GM19043 (cell line): ENCODE results near the gene PDE8A.
"Not testable (repeated sequence)": the region's sequence is repeated elsewhere in the genome, so short reads cannot be mapped to it uniquely, and the experiment has no call there.

Experiments
- ATAC-seq: cut with Tn5 transposase; IDR thresholded peaks from one replicate; pipeline ENCODE4 v1.9.1; 2021; ENCODE audit warnings: low read depth; ENCODE audit not compliant: unreplicated experiment

PDE8A gene

DNA sequence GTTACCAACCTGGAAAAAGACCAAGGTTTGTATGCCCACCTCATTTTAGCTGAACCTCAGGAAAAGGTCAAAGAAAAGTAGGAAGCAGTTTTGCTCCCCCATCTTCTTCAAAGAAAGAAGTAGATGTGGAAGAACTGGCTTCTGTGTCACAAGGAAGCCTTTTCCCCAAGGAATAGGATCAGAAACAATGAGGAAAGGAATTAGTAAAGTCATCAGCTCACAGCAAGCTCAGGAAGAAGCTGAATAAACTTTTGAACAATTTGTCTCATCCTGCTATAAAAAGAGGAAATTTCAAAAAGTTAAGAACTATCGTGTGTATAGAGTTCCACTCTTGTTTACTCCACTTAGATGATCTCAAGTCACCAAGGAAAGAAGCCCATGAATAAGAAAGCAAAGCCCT is 174.2 kb downstream of the PDE8A start:
- no peak for ATAC-seq

DNA sequence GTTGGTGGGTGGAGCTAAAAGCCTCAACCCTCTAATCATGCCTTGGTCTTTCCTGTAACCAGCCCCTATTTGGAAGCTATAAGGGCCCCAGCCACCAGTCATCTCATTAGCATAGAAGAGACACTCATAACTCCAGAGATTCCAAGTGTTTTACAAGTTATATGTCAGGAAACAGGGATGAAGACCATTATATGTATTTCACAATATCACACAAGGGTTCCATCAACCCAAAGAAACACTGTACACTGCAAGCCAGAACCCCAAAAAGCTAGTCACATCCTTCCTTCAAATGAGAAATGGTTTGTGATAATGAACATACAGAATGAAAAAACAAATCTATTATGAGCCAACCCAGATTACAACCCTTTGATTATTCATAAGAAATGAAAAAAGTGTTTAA is 175.7 kb downstream of the PDE8A start:
- no peak for ATAC-seq

DNA sequence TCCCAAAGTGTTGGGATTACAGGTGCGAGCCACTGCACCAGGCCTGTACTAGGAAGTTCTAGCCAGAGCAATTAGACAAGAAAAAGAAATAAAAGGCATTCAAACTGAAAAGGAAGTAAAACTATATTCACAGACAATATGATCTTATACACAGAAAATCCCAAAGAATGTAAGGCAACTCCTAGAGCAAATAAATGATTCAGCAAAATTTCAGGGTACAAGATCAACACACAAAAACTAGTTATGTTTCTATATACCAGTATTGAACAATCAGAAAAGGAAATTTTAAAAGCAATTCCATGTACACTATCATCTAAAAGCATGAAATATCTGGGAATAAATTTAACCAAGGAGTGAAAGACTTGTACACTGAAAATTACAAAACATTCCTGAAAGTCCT is 180.6 kb downstream of the PDE8A start:
- no peak for ATAC-seq

DNA sequence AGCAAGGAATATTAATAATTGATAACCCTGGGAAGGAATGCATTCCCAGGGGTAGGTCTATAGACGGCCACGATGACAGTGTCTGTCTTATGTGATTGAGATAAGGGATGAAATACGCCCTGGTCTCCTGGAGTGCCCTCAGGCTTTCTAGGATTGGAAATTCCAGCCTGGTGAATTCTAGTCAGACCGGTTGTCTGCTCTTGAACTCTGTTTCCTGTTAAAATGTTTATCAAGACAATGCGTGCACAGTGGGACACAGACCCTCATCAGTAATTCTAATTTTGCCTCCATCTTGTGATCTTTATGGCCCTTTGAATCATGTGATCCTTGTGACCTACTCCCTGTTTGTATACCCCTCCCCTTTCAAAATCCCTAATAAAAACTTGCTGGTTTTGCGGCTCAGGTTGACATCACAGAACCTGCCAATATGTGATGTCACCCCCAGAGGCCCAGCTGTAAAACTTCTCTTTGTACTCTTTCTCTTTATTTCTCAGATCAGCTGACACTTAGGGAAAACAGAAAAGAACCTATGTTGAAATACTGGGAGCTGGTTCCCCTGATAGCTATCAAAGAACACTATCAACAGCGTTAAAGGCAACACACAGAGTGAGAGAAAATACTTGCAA is 183.3 kb downstream of the PDE8A start:
- ATAC-seq, result no peak

DNA sequence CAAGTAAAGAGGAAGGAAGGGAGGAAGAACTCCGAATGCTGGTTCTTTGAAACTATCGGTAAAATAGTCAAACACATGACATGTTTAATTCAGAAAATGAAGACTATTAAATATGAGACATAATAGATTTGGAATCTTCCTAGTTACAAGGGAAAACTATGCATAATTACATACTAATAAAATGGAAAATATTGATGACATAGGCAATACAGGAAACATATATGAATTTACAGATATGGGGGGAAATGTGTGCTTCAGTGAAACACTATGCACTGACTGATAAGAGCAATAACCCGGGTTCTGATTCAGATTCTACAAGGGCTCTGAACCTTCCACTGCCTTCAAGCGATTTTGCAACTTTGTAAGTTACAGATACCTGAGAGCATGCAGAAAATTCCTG is 185.9 kb downstream of the PDE8A start:
- no peak for ATAC-seq

DNA sequence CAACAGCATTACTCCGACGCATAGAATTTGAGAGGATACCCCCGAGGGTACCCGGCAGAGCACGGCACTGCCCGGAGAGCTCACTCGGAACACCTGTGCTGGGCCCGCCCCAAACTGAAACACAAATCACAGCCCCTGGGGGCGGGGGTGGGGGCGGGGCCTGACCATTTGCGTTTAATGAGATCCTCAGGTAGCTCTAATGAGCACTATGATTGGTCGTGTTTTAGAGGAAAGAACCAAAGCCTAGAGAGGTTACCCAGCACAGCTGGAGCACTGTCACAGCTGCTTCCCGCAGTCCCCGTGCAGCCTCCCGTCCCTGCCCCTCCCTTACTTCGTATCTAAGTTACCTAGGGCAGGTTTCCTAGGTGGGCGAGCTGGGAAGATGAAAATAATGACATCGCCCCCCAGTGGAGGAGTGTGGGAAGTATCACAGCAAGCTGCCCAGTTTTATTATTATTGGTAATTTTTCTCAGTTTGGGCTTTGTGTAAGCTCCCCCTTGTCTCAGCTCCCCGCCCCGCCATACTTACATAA is 187.1 kb downstream of the PDE8A start:
- no peak for ATAC-seq

DNA sequence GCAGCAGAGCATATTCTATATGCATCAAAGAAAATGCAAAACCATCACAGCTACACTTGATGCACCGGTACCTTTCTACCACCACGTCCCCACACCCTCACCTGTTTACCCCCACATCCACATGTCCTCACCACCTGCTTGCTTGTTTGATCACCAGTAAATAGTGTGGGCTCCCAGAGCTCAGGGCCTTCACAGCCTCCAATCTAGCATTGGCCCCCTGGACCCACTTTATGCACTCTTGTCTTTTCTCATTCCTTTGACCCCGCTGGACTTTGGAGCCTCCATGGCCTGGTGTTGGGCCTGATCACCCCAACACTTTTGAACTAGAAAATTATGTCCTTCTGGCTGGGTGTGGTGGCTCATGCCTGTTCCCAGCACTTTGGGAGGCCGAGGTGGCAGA is 190.1 kb downstream of the PDE8A start:
- ATAC-seq, result no peak

DNA sequence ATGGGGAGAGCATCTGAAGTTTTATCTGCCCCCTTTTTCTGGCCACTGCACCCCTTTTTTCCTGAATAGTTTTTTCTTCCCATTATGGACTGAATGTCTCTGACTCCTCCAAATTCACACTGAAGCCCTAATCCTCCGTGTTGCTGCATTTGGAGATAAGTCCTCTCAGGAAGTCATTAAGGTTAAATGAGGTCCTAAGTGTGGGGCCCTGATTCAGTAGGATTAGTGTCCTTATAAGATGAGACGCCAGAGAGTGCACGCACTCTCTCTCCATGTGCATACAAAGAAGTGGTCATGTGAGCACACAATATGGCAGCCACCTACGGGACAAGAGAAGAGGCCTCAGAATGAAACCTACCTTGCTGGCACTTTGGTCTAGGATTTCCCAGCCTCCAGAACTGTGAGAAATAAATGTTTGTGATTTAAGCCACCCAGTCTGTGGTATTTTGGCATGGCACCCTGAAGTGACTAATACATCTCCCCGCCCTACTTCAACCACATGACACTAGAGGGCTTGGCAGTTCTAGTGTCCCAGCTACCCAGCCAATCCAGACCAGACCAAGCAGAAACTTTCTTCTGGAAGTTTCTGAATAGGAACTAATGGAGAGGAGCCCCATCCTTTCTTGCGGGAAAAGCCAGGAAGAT is 191.3 kb downstream of the PDE8A start:
- no peak for ATAC-seq

DNA sequence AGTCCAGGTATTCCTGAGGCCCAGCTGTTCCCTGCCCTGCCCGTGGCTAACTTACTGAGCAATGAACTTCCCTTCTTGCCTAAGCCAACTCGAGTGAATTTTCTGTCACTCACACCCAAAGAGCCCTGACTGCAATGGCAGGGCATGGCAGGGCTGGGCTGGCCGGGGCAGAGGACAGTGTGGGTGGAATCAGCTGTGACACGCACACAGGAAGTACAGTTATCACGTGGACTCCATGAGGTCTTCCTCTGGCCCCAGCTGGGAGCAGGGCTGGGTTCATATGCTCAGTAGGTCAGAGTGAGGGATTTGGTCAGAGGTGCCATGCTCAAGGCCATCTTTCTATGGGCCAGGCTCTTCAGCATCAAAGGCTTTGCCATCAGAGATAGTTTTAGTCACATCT is 192.0 kb downstream of the PDE8A start:
- ATAC-seq, result not testable (repeated sequence)

DNA sequence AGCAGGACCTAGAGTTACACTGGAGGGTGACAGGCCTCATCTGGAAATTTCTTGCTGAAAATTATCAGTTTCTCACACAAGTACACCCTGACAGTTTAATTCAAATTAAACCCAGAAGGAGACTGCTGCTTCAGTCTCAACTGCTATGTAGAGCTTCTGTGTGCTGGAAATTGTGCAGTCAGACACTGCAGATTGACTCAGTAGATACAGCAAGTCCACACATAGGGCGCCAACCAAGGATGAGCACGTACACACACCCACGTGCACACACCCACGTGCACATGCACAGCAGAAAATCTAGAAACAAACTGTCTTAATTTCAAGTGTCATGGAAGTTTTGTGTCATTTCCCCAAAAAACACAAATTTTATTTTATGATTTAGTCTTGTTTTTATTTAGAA is 192.9 kb downstream of the PDE8A start:
- ATAC-seq, result no peak

DNA sequence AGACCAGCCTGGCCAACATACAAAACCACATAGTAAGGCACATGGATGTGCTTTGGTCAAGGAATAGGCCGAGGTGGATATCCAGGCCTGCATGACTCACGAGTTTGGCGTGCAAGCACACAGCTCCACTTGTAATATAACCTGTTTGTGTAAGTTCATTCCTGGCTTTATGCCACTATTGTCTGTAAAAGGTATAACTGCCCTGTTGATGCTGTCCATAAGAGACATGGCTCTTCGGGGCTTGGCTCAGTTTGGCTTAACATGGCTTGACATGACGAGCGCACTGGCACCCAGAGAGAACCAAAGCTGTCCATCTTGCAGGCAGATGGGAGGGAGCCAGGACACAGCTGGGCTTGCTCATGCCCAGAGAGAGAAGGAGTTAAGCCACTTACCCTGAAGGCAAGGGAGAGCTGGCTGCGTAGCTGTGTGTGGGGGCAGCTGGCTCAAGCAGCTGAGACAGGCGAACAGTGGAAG is 195.4 kb downstream of the PDE8A start:
- not testable (repeated sequence) for ATAC-seq

DNA sequence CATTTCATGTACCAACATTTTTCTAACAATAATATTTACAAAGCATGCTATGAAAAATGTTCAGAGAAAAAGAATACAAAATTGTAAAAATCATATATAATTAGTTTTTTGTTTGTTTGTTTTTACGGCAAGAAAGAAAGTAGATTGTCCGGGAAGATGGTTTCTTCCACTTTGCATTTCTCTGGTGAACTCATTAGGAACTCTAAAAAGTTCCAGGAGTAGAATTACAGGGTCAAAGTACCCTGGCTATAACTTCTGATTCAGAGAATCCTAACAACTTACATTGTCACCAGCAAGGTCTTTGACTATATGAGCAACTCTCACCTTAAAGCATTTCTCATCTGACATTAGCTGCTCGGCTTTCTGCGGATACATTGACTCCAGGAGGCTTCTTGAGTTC is 196.7 kb downstream of the PDE8A start:
- no peak for ATAC-seq

DNA sequence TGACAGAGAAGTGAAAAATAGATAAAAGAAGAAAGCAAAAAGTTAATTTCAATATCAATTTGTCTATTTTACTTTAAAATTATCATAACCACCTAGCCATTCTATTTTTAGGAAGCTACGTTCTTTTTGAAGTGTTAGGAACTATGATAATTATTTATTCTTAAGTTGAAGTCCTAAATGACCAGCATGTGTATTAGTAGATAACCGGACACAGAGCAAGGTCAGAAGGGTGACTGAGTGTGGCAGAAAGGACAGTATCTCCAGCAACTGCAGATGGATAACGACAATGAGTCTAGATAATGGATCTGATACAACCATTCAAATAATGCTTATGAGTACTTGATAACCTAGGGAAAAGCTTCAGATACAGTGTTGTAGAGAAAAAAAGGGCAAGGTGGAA is 198.0 kb downstream of the PDE8A start:
- ATAC-seq, result no peak

DNA sequence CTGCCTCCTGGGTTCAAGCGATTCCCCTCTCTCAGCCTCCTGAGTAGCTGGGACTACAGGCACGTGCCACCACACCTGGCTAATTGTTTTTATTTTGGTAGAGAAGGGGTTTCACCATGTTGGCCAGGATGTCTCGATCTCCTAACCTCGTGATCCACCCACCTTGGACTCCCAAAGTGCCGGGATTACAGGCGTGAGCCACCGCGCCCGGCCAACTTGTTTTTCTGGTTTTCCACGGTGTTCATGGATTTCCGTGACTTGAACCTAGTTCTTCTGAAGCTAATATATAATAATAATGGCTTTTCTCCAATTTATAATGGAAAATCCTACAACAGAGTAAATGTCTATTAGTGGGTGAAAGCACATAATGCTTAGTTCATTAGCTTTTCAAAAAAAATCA is 203.7 kb downstream of the PDE8A start:
- ATAC-seq, result not testable (repeated sequence)

DNA sequence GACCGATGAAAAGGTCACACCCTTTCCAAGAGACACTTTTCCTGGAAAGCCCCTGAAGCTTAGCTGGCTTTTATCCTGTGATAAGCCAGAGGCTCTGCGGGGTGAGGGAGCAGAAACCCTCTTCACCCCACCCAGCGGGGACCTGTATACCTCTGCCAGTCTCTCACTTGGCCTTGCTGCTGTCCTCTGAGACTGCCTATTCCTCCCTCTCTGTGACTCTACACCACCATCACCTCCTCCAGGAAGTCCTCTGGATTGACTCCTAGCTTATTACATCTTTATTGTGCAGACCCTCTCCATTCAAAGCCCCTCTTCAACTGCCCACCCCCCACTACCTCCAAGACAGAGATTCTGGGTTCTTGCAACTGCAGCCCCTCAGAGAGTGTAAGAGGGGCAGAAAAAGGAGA is 206.5 kb downstream of the PDE8A start:
- ATAC-seq, result not testable (repeated sequence)
